HUES64 (cell line): ENCODE results near the gene SMURF2.
"Not testable (repeated sequence)": the region's sequence is repeated elsewhere in the genome, so short reads cannot be mapped to it uniquely, and the experiment has no call there.

Source experiments
- H3K27ac ChIP-seq: 2 replicates; pipeline ENCODE4 v1.7.0; 2013; ENCODE audit warnings: low read depth, low read length, inconsistent platforms
- H3K27me3 ChIP-seq: 2 replicates; pipeline ENCODE4 v1.6.1; 2013; ENCODE audit warnings: mild to moderate bottlenecking, low read length; ENCODE audit not compliant: insufficient read depth
- H3K36me3 ChIP-seq: 2 replicates; pipeline ENCODE4 v1.6.1; 2013; ENCODE audit warnings: mild to moderate bottlenecking, low read length; ENCODE audit not compliant: insufficient read depth
- H3K4me1 ChIP-seq: 2 replicates; pipeline ENCODE4 v1.6.1; 2013; ENCODE audit warnings: mild to moderate bottlenecking, low read length, moderate library complexity; ENCODE audit not compliant: insufficient read depth
- H3K4me3 ChIP-seq: 2 replicates; pipeline ENCODE4 v1.5.1; 2013; ENCODE audit warnings: mild to moderate bottlenecking, low read length, moderate library complexity
- H3K9ac ChIP-seq: 2 replicates; pipeline ENCODE4 v1.6.1; 2013; ENCODE audit warnings: mild to moderate bottlenecking, low read depth, low read length
- H3K9me3 ChIP-seq: 2 replicates; pipeline ENCODE4 v1.6.1; 2013; ENCODE audit warnings: low read depth, low read length; ENCODE audit not compliant: insufficient read depth
- WGBS: fragments of 150-250, 120-280 bp; methylation state at CpG from one replicate; pipeline ENCODE4 v1.1.7; 2013; ENCODE audit warnings: missing lambda C conversion rate; 5-methylcytosine and 5-hydroxymethylcytosine counted together

The SMURF2 gene

DNA sequence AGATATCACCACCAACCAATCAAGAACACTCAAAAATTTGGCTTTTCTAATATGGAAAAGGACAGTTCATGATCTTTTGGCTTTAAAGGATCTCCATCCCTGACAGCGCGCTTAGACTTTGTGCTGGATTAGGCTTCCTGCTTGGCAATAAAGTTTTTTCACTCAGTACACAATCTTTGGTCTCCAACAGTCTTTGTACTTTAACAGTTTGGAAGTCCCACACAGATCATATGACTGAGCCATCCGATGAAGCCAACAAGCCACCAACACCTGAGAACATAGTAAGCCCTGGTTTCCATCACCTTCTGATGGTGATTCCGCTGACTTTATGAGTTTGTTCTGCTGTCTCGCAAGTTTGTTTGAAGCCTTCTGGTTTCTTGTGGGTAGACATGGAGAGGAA, 34.3 kb downstream of the SMURF2 start:
- Histone ChIP-seq H3K36me3 (no peaks in the 10 kb centered on the region), H3K27ac (no peak overlapping the region), H3K4me1 (no peaks in the 10 kb centered on the region), H3K9me3 (no peaks in the 10 kb centered on the region), H3K27me3 (no peaks in the 10 kb centered on the region), H3K4me3 (no peak overlapping the region), H3K9ac (no peak overlapping the region)
- WGBS: 97% methylated on average over 5 of the region's 5 CpGs

DNA sequence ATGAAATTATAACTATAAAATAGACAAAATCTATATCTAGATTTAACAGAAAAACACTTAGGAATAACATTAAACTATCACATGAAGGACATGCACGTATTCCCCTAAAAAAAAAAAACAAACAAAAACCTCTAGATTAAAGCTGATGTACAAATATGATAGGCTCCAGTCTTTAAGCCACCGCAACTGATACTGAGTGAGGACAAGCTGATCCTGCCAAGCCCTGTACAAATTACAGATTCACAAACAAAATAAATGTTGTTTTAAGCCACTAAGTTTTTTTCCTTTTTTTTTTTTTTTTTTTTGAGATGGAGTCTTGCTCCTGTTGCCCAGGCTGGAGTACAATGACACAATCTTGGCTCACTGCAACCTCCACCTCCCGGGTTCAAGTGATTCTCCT, 35.3 kb downstream of the SMURF2 start:
- Histone ChIP-seq H3K4me3 (no peak overlapping the region), H3K27me3 (no peaks in the 10 kb centered on the region), H3K9me3 (no peaks in the 10 kb centered on the region), H3K4me1 (no peaks in the 10 kb centered on the region), H3K36me3 (no peaks in the 10 kb centered on the region), H3K27ac (no peak overlapping the region), H3K9ac (no peak overlapping the region)
- WGBS: 97% methylated on average over 3 of the region's 3 CpGs

DNA sequence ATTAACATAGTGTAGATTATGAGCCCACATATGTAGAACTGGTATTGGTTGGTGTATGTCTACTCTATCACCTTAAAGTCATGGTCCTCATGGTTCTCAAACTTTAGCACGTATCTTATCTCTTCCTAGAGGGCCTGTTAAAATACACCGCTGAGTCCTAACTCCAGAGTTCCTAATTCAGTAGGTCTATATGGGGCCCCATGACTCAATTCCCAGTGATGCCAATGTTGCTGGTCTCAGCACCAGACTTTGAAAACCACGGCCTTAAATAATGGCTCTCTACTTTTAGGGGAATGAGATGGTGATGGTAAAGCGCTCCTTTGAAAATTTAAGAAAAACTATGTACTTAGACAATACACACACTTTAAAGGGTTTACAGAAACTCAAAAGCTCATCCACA, 36.6 kb downstream of the SMURF2 start:
- 96% methylated on average over 3 of the region's 4 CpGs for WGBS
- Histone ChIP-seq H3K36me3 (no peaks in the 10 kb centered on the region), H3K9me3 (no peaks in the 10 kb centered on the region), H3K27me3 (no peaks in the 10 kb centered on the region), H3K4me3 (no peak overlapping the region), H3K4me1 (no peaks in the 10 kb centered on the region), H3K9ac (no peak overlapping the region), H3K27ac (no peak overlapping the region)

DNA sequence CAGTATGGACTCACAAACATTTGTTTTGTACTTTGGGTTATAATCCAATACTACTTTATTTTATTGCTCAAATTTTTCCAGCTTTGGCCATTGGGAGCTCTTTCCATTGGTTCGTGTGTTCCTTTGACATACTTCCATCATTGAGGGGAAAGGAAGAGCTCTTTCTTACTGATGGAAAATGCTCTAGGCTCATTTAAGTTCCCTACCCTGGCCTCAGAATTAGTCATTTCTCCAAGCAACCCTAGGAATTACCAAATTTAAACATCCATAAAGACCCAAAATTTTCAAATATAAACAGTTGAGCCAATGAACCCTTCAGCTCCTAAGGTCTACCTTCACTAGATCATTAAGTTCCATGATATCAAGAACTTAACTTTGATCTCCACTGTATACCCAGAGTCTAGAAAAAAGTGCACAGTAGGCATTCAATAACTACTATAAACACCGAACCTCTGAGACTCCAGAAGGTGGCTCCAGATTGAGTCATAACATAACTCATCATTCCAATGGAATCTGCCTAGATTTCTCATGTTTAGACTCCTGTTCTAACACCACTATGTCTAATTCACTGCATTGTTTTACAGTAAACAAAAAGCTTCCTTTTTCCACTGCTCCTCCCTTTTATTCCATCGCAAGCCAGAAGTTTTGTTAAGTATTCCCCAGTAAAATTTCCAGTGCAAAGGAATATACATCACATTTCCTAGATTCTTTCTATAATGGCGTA, 39.0 kb downstream of the SMURF2 start:
- Histone ChIP-seq H3K4me3 (no peak overlapping the region), H3K9ac (no peak overlapping the region), H3K27ac (no peak overlapping the region), H3K9me3 (no peaks in the 10 kb centered on the region), H3K27me3 (no peaks in the 10 kb centered on the region), H3K36me3 (no peaks in the 10 kb centered on the region), H3K4me1 (no peaks in the 10 kb centered on the region)
- 93% methylated on average over 4 of the region's 4 CpGs for WGBS

DNA sequence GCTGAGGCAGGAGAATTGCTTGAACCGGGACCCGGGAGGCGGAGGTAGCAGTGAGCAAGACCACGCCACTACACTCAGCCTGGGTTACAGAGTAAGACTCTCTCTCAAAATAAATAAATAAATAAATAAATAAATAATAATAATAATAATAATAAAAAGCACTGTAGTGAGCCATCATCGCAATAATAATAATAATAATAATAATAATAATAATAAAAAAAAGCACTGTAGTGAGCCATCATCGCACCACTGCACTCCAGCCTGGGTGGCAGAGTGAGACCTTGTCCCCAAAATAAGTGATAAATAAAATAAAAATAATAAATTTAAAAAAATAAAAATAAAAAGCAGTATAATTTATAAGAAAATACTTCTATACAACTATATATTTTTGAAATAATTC, 40.3 kb downstream of the SMURF2 start:
- Histone ChIP-seq H3K9me3 (no peaks in the 10 kb centered on the region), H3K27me3 (no peaks in the 10 kb centered on the region), H3K4me1 (no peaks in the 10 kb centered on the region), H3K27ac (no peak overlapping the region), H3K36me3 (no peaks in the 10 kb centered on the region), H3K9ac (no peak overlapping the region), H3K4me3 (no peak overlapping the region)
- WGBS: 98% methylated on average over 4 of the region's 6 CpGs

DNA sequence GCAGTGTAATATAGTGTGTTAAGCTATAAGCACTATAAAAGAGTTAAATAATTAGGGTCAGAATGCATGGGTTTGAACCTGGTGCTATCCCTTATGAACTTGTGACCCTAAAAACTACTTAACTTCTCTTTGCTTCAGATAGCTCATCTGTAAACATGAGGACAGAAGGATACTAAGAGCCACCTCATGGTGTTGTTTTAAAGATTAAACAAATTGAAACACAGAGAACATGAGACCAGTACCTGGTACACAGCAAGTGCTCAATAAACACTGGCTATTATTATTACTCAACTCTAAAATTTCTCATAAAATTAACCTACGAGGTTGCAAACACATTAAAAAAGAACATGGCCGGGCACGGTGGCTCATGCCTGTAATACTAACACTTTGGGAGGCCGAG, 43.3 kb downstream of the SMURF2 start:
- Histone ChIP-seq H3K4me3 (no peak overlapping the region), H3K27me3 (no peaks in the 10 kb centered on the region), H3K9me3 (no peaks in the 10 kb centered on the region), H3K9ac (no peak overlapping the region), H3K4me1 (no peaks in the 10 kb centered on the region), H3K36me3 (no peaks in the 10 kb centered on the region), H3K27ac (no peak overlapping the region)
- WGBS: 93% methylated on average over 4 of the region's 4 CpGs

- H3K27ac ChIP-seq: no peak overlapping the region
- H3K4me1 ChIP-seq: no peaks in the 10 kb centered on the region
- H3K4me3 ChIP-seq: no peak overlapping the region
- H3K27me3 ChIP-seq: no peaks in the 10 kb centered on the region
- no peak overlapping the region for H3K9ac ChIP-seq
- no peaks in the 10 kb centered on the region for H3K9me3 ChIP-seq
- no peaks in the 10 kb centered on the region for H3K36me3 ChIP-seq
- WGBS: 96% methylated on average over 5 of the region's 5 CpGs
Measured at GRCh38 chr17:64617125-64617780, 44.9 kb downstream of the SMURF2 start.

DNA sequence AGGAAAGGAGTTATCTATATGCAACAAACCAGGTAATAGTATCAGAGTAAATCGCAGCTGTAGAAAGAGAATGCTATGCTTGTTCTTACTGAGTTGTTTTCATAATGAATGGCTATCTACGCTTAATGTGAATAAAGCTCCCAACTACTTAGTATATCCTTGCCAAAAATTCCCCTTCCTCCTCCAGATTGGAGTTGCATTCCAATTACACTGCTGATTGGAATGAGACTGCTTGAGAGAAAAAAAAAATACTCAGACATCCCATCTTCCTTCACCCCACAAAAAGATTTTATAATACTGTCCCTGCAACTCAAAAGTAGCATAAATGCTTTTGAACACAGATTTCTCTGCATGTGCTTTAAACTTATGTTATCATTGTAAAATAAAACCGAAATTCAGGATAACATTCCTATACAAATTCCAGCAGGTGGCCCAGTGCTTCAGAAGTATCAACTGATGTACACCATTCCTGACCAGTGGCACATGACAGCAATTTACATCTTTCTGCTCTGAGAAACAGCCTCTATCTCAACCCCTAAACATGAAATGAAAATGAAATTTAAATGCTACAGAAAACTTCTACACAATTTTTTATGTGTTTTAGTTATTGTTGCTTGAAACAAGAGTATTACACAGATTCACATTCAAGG, 47.0 kb downstream of the SMURF2 start:
- Histone ChIP-seq H3K36me3 (no peaks in the 10 kb centered on the region), H3K4me3 (no peak overlapping the region), H3K4me1 (no peaks in the 10 kb centered on the region), H3K9ac (no peak overlapping the region), H3K27ac (no peak overlapping the region), H3K9me3 (no peaks in the 10 kb centered on the region; the same call in 1 of the 2 replicates), H3K27me3 (no peaks in the 10 kb centered on the region)
- 97% methylated on average over 3 of the region's 3 CpGs for WGBS

- Histone ChIP-seq H3K27ac (no peak overlapping the region), H3K4me1 (no peaks in the 10 kb centered on the region), H3K27me3 (no peaks in the 10 kb centered on the region), H3K4me3 (no peak overlapping the region), H3K9me3 (no peaks in the 10 kb centered on the region; the same call in 1 of the 2 replicates), H3K9ac (no peak overlapping the region), H3K36me3 (no peaks in the 10 kb centered on the region)
- WGBS: 94% methylated on average over 2 of the region's 2 CpGs
Measured at GRCh38 chr17:64614266-64615027, 47.7 kb downstream of the SMURF2 start.

DNA sequence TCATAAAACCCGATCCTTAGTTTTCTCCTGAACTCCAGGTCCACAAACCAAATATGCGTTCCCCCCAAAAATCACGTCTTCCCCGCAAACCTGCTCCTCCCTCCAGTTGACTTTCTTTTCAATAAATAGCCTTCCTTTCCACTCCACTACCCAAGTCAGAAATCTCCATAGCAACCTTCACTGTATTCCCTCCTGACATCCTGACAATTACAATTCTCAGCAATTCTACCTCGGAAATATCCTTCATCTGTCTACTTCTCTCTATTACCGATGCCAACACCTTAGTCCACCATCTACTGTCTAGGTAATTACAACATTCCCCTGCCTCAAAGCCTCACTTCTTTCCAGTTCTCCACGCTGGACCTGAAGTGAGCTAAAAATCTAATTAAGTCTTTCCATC, 50.7 kb downstream of the SMURF2 start:
- 93% methylated on average over 7 of the region's 7 CpGs for WGBS
- H3K4me1 ChIP-seq: no peaks in the 10 kb centered on the region
- H3K36me3 ChIP-seq: no peaks in the 10 kb centered on the region
- no peaks in the 10 kb centered on the region for H3K27me3 ChIP-seq
- no peaks in the 10 kb centered on the region; the same call in 1 of the 2 replicates for H3K9me3 ChIP-seq
- H3K9ac ChIP-seq: no peak overlapping the region
- H3K4me3 ChIP-seq: no peak overlapping the region
- no peak overlapping the region for H3K27ac ChIP-seq

- H3K36me3 ChIP-seq: not testable (repeated sequence)
Measured at GRCh38 chr17:64610244-64610643, 51.9 kb downstream of the SMURF2 start.

More at GRCh38 chr17:64610244-64610643, 51.9 kb downstream of the SMURF2 start:
- H3K4me1 ChIP-seq, H3K4me3 ChIP-seq, H3K9me3 ChIP-seq, H3K9ac ChIP-seq, H3K27me3 ChIP-seq, H3K27ac ChIP-seq: not testable (repeated sequence)
- WGBS: 100% methylated on average over 2 of the region's 2 CpGs
